Liver (tissue), 9 donors: ENCODE measurements around the gene SLC49A3. TPM values are rescaled to one million over a fixed set of nuclear protein-coding genes. Genes with fewer than 3 reads are reported as not detected.

Experiments
- DNase-seq: peaks from one replicate; pipeline ENCODE4 v3.0.0-alpha.2; 2017; ENCODE audit warnings: low spot score
- H3K27ac ChIP-seq, 2 donors: one replicate each; pipeline ENCODE4 v1.7.0; 2013; ENCODE audit warnings: inconsistent platforms in 2 of 2, low read length in 2 of 2, control low read depth in 1 of 2, low read depth in 1 of 2, mild to moderate bottlenecking in 1 of 2
- H3K27me3 ChIP-seq, 4 donors: one replicate each; pipeline versions ENCODE4 v1.6.1 to v1.7.0; 2013; ENCODE audit warnings: low read length in 3 of 4, inconsistent platforms in 1 of 4, mild to moderate bottlenecking in 1 of 4, moderate library complexity in 1 of 4; ENCODE audit not compliant: control insufficient read depth in 4 of 4, insufficient read depth in 4 of 4
- H3K36me3 ChIP-seq, 4 donors: one replicate each; pipeline versions ENCODE4 v1.6.1 to v1.7.0; 2013; ENCODE audit warnings: low read length in 3 of 4, mild to moderate bottlenecking in 3 of 4, low read depth in 1 of 4, moderate library complexity in 1 of 4; ENCODE audit not compliant: control insufficient read depth in 4 of 4, insufficient read depth in 3 of 4
- H3K4me1 ChIP-seq, 4 donors: one replicate each; pipeline versions ENCODE4 v1.6.1 to v1.7.0; 2013; ENCODE audit warnings: low read length in 3 of 4, mild to moderate bottlenecking in 3 of 4, moderate library complexity in 1 of 4; ENCODE audit not compliant: control insufficient read depth in 4 of 4, insufficient read depth in 4 of 4
- H3K4me3 ChIP-seq, 3 donors: one replicate each; pipeline versions ENCODE4 v1.6.1 to v1.7.0; 2013; ENCODE audit warnings: low read length in 3 of 3, control low read depth in 1 of 3, low read depth in 1 of 3, mild to moderate bottlenecking in 1 of 3
- H3K9ac ChIP-seq, 2 donors: one replicate each; pipeline ENCODE4 v1.7.0; 2013; ENCODE audit warnings: low read length in 2 of 2, mild to moderate bottlenecking in 2 of 2, moderate library complexity in 2 of 2, control low read depth in 1 of 2, low read depth in 1 of 2
- H3K9me3 ChIP-seq, 4 donors: one replicate each; pipeline versions ENCODE4 v1.6.1 to v1.7.0; 2013; ENCODE audit warnings: low read length in 3 of 4; ENCODE audit not compliant: control insufficient read depth in 4 of 4
- CTCF ChIP-seq: fragments of 150-350 bp; IDR thresholded peaks from 2 replicates; pipeline ENCODE4 v1.5.1; 2017; ENCODE audit warnings: improper control_type of control experiment, low read depth, low read length; ENCODE audit not compliant: missing input control
- EGR1 ChIP-seq, 2 donors: IDR thresholded peaks; 2 replicates each; pipeline ENCODE4 v1.6.1; 2016 to 2018; ENCODE audit warnings: antibody characterized with exemption in 2 of 2, low read depth in 2 of 2
- FOXA1 ChIP-seq: IDR thresholded peaks from 2 replicates; pipeline ENCODE4 v1.6.1; 2016; ENCODE audit warnings: antibody characterized with exemption
- GABPA ChIP-seq, 2 donors: IDR thresholded peaks in 1 of 2; conservative IDR thresholded peaks in 1 of 2; 2 replicates each; pipeline ENCODE4 v1.6.1; 2016; ENCODE audit warnings: antibody characterized with exemption in 2 of 2, mild to moderate bottlenecking in 1 of 2, moderate library complexity in 1 of 2
- HNF4A ChIP-seq, 2 donors: conservative IDR thresholded peaks; 2 replicates each; pipeline ENCODE4 v1.6.1; 2016; ENCODE audit warnings: antibody characterized with exemption in 2 of 2, mild to moderate bottlenecking in 2 of 2
- HNF4G ChIP-seq: IDR thresholded peaks from 2 replicates; pipeline ENCODE4 v1.6.1; 2016; ENCODE audit warnings: antibody characterized with exemption
- JUND ChIP-seq, 2 donors: IDR thresholded peaks; 2 replicates each; pipeline ENCODE4 v1.6.1; 2016; ENCODE audit warnings: antibody characterized with exemption in 2 of 2
- MAX ChIP-seq: IDR thresholded peaks from 2 replicates; pipeline ENCODE4 v1.6.1; 2016; ENCODE audit warnings: antibody characterized with exemption
- NR2F2 ChIP-seq: IDR thresholded peaks from 2 replicates; pipeline ENCODE4 v1.6.1; 2016; ENCODE audit warnings: antibody characterized with exemption
- RAD21 ChIP-seq, 2 donors: IDR thresholded peaks; 2 replicates each; pipeline ENCODE4 v1.6.1; 2016; ENCODE audit warnings: antibody characterized with exemption in 2 of 2, mild to moderate bottlenecking in 2 of 2
- REST ChIP-seq: IDR thresholded peaks from 2 replicates; pipeline ENCODE4 v1.6.1; 2016; ENCODE audit warnings: antibody characterized with exemption, mild to moderate bottlenecking
- RXRA ChIP-seq, 2 donors: IDR thresholded peaks; 2 replicates each; pipeline ENCODE4 v1.6.1; 2017 to 2018; ENCODE audit warnings: antibody characterized with exemption in 2 of 2, mild to moderate bottlenecking in 1 of 2
- SP1 ChIP-seq: IDR thresholded peaks from 2 replicates; pipeline ENCODE4 v1.6.1; 2018; ENCODE audit warnings: antibody characterized with exemption, mild to moderate bottlenecking
- TAF1 ChIP-seq: conservative IDR thresholded peaks from 2 replicates; pipeline ENCODE4 v1.6.1; 2016; ENCODE audit warnings: antibody characterized with exemption, mild to moderate bottlenecking
- YY1 ChIP-seq: IDR thresholded peaks from 2 replicates; pipeline ENCODE4 v1.6.1; 2016; ENCODE audit warnings: antibody characterized with exemption, mild to moderate bottlenecking
- WGBS: extraction: QIAGEN DNeasy Blood & Tissue Kit; methylation state at CpG from one replicate; pipeline ENCODE4 v1.1.7; 2013; 5-methylcytosine and 5-hydroxymethylcytosine counted together
- polyA plus RNA-seq, 2 donors: library from polyadenylated mRNA; stranded (reverse) in 1 of 2; unstranded in 1 of 2; fragments of 200-250 nt in 1 of 2; fragments of >200 nt in 1 of 2; fragmentation: Nextera tagmentation in 1 of 2; extraction: Ambion mirVana in 1 of 2; gene quantifications; one replicate each; pipeline versions ENCODE4 v1.2.1 to v1.2.3, GENCODE V29; 2013 to 2015
- total RNA-seq, 2 donors: library from RNA; depleted of rRNA; stranded (reverse); fragments of >200 nt; gene quantifications; one replicate each; pipeline ENCODE4 v1.2.3, GENCODE V29; 2014
- TF ChIP-seq, protein P1 (sequence below): IDR thresholded peaks from 2 replicates; pipeline ENCODE4 v1.6.1; 2016; ENCODE audit warnings: antibody characterized with exemption
- TF ChIP-seq, protein P2 (sequence below): IDR thresholded peaks from 2 replicates; pipeline ENCODE4 v1.6.1; 2016; ENCODE audit warnings: antibody characterized with exemption
- donor health status: healthy.
- donor health status: healthy.
- donor health status: healthy.
- donor health status: healthy.
- donor health status: healthy.

The SLC49A3 gene
- total and polyA plus RNA-seq, 4 donors: 0.40 to 3.6 (median 2.0) TPM

DNA sequence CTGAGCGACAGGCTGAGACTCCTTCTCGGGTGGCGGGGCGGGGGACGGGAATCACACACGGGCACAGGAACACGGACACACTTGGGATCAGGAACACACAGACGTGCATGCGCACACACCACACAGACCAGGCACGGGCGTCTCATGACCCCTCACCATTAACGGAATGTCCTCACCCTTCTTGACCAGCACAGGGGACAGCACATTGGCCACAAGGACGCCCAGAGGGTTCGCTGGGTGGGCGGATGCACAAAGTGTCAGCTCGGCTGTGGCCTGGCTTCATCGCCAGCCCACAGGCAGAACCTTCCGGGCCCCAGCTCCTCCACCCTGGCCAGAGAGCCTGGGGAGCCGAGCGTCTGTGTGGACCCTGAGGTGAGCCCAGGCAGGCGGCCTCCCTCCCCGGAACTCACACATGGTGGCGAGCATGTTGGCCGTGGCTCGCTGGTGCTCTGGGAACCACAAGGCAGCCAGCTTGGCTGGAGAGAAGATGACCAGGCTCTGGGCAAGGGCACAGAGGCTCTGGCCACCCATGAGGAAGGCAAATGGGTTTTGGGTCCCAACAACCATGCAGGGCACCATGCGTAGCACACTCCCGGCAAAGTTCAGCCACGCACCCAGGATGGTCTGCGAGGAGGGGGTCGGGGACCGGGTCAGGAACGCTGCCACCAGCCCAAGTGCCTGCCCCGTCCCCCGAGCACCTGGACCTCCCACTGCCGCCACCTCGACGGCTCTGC lies 3.1 kb downstream of the SLC49A3 start:
- no peak overlapping the region for H3K4me3 ChIP-seq
- H3K27ac ChIP-seq: no peak overlapping the region
- H3K36me3 ChIP-seq: no peaks in the 10 kb centered on the region
- H3K27me3 ChIP-seq: no peaks in the 10 kb centered on the region
- H3K4me1 ChIP-seq: peaks cover 9 to 33% (median 21%) of the 10 kb centered on the region in 4 donors
- H3K9me3 ChIP-seq: no peaks in the 10 kb centered on the region
- TF ChIP-seq GABPA (IDR thresholded peaks at IDR 0.05 in 1 of 2, conservative IDR thresholded peaks at IDR 0.05 in 1 of 2) (no peak), EGR1 (IDR thresholded peaks at IDR 0.05; ENCODE audit: low read depth in 2 of 2) (no peak), YY1 (no peak), RXRA (IDR thresholded peaks at IDR 0.05) (no peak), TAF1 (no peak), SP1 (no peak), MAX (no peak), RAD21 (IDR thresholded peaks at IDR 0.05) (no peak), FOXA1 (no peak), REST (no peak), HNF4G (no peak), JUND (IDR thresholded peaks at IDR 0.05) (no peak), NR2F2 (no peak), CTCF (no peak), HNF4A (conservative IDR thresholded peaks at IDR 0.05) (no peak)
- TF ChIP-seq, protein P1, sequence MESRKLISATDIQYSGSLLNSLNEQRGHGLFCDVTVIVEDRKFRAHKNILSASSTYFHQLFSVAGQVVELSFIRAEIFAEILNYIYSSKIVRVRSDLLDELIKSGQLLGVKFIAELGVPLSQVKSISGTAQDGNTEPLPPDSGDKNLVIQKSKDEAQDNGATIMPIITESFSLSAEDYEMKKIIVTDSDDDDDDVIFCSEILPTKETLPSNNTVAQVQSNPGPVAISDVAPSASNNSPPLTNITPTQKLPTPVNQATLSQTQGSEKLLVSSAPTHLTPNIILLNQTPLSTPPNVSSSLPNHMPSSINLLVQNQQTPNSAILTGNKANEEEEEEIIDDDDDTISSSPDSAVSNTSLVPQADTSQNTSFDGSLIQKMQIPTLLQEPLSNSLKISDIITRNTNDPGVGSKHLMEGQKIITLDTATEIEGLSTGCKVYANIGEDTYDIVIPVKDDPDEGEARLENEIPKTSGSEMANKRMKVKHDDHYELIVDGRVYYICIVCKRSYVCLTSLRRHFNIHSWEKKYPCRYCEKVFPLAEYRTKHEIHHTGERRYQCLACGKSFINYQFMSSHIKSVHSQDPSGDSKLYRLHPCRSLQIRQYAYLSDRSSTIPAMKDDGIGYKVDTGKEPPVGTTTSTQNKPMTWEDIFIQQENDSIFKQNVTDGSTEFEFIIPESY: no peak
- TF ChIP-seq, protein P2, sequence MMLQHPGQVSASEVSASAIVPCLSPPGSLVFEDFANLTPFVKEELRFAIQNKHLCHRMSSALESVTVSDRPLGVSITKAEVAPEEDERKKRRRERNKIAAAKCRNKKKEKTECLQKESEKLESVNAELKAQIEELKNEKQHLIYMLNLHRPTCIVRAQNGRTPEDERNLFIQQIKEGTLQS: no peak
- no peak overlapping the region for H3K9ac ChIP-seq
- WGBS: 96% methylated on average over 37 of the region's 37 CpGs
- no peak for DNase-seq
